ENCODE measurements around the gene BSDC1.
A peak's percentile ranks its signal among the peaks of the same experiment; 100 is the strongest.

The BSDC1 gene

DNA sequence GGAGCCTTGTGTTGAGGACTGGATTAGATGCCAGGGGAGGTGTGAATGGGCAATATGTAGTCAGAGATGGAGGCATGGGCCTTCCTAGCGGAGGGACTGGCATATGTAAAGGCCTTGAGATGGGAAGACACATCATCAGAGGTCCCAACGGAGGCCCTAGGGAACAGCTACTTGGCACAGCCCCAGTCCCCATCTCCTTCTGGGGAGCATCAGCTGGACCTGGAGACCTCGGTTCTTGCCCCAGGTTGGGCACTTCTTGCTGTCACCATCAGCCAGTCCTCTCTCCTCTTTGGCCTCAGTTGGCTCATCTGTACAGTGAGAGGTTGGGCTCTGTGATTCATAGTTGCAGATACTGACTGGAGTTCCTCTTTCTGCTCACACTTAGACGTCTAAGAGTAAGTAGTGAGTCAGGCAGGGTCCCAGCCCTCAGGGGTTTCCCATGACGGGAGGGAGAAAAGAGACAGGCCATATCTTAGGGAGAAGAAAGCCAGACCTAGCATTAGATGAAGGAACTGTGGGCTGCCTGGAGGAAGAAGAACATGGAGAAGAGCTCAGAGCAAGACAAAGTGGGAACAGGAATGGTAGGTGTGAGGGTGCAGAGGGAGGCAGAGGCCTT, 54.8 kb downstream of the BSDC1 start:
- TF ChIP-seq, protein P1, sequence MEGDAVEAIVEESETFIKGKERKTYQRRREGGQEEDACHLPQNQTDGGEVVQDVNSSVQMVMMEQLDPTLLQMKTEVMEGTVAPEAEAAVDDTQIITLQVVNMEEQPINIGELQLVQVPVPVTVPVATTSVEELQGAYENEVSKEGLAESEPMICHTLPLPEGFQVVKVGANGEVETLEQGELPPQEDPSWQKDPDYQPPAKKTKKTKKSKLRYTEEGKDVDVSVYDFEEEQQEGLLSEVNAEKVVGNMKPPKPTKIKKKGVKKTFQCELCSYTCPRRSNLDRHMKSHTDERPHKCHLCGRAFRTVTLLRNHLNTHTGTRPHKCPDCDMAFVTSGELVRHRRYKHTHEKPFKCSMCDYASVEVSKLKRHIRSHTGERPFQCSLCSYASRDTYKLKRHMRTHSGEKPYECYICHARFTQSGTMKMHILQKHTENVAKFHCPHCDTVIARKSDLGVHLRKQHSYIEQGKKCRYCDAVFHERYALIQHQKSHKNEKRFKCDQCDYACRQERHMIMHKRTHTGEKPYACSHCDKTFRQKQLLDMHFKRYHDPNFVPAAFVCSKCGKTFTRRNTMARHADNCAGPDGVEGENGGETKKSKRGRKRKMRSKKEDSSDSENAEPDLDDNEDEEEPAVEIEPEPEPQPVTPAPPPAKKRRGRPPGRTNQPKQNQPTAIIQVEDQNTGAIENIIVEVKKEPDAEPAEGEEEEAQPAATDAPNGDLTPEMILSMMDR (IDR thresholded peaks at IDR 0.05) = no peak
- H3K4me1 Mint-ChIP-seq = peaks cover 29% of the 10 kb centered on the region
- no peak overlapping the region for H3K27ac Mint-ChIP-seq
- no peak for DNase-seq
- H3K9me3 Mint-ChIP-seq = no peaks in the 10 kb centered on the region
- H3K4me3 Mint-ChIP-seq = no peak overlapping the region
- H3K27me3 Mint-ChIP-seq (ENCODE audit: low read depth, poor library complexity) = peaks cover 4% of the 10 kb centered on the region
- H3K36me3 Mint-ChIP-seq (ENCODE audit: low read depth) = peaks cover 4% of the 10 kb centered on the region

DNA sequence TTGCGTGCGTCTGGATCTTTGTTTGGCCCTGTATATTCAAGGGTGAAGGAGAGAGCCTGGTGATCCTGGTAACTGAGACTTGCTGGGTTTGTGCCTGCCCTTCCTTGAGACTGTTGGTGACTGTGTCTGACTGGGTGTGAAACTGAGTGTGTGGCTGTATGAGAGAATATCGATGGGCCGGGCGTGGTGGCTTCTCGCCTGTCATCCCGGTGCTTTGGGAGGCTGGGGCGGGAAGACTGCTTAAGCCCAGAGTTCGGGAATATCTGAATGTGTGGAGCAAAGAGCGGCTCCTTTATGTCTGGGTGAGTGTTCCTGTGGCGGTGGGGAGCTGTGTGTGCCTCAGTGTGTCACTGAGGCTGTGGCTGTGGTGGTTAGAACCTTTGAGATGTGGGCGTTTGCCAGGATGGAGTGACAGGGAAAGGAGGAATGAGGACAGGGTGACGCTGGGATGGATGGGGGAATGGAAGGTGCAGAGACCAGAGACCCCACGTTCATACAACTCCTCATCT, 55.5 kb downstream of the BSDC1 start:
- Mint-ChIP-seq H3K4me3 (peak overlapping the region; percentile 31), H3K36me3 (ENCODE audit: low read depth) (peaks cover 11% of the 10 kb centered on the region), H3K27me3 (ENCODE audit: low read depth, poor library complexity) (no peaks in the 10 kb centered on the region), H3K27ac (no peak overlapping the region), H3K4me1 (peaks cover 37% of the 10 kb centered on the region), H3K9me3 (no peaks in the 10 kb centered on the region)
- TF ChIP-seq, protein P1 (IDR thresholded peaks at IDR 0.05) = no peak
- no peak for DNase-seq

DNA sequence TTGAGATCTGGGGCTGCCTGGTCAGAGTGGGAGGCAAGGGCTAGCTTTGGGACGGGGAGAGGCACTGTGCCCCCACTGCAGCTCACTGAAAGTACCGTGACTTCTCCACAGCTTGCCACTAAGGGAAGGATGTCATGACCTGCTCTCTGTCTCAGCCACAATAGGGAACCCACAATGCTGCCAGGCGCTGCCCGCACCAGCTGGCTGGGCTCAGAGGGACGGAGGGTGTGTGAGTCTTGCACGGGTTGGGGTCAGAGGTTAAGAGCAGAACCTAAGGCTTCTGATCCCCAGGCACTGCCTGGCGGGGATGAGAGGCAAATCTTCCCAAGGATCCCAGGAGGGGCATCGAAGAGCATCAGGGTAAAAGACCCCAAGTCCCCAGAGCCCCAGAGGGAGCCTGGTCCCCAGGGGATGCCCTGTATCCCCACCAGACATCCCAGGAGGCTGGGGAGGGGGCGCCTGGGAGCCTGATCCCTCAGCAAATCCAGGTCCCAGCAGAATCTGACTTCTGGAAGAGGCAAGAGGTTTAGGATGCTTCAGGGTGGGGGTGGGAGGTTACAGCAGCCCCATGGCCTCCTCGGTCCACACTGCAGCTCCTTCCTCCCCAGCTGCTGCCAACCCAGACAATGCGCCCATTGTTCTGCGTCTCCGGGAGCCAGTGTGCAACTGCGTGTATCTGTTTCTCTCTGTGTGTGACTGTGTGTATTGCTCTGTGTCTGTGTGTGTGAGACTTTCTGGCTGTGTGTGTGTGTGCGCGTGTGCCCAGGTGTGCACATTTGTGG, 56.2 kb downstream of the BSDC1 start:
- Mint-ChIP-seq H3K9me3 (no peaks in the 10 kb centered on the region), H3K4me1 (peaks cover 43% of the 10 kb centered on the region), H3K27ac (no peak overlapping the region), H3K27me3 (ENCODE audit: low read depth, poor library complexity) (no peaks in the 10 kb centered on the region), H3K4me3 (peak overlapping the region; percentile 31), H3K36me3 (ENCODE audit: low read depth) (peaks cover 17% of the 10 kb centered on the region)
- DNase-seq = no peak
- TF ChIP-seq, protein P1 (IDR thresholded peaks at IDR 0.05) = no peak

DNA sequence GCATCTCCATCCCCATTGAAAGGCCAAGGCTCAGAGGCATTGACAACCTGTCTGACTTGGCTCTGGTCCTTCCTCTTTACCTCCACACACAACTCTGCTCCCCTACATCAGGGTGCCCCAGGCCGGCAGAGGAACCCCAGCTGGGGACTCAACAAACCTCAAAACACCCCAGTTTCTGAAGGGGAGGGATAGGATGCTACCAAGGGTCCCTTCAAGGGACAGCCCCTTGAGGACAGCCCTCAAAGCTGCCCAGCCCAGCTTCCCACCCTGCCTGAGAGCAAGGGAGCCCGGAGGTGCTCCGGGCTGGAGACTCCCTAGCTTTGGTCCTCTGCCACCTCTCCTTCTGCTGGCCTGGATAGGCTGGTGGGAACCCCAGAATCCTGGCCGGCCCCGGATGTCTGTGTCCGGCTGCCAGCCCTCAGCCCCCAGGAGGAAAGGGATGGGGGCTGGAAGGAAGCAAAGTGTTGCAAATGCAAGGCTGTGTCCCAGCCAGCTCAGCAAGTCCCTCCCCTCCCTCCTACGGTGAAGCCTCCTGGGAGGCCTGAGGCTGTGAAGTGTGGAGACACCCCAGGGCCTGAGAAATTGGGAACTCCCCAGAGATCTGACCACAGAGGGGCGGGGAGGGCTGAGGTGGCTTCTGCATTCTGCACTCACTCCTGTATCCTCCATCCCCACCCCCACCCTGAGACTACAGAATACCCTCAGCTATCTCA, 57.1 kb downstream of the BSDC1 start:
- no peak for DNase-seq
- TF ChIP-seq, protein P1 (IDR thresholded peaks at IDR 0.05) = no peak
- peaks cover 51% of the 10 kb centered on the region for H3K4me1 Mint-ChIP-seq
- H3K9me3 Mint-ChIP-seq = no peaks in the 10 kb centered on the region
- H3K4me3 Mint-ChIP-seq = peak overlapping the region; percentile 73
- H3K36me3 Mint-ChIP-seq (ENCODE audit: low read depth) = peaks cover 22% of the 10 kb centered on the region
- no peak overlapping the region for H3K27ac Mint-ChIP-seq
- no peaks in the 10 kb centered on the region for H3K27me3 Mint-ChIP-seq (ENCODE audit: low read depth, poor library complexity)

DNA sequence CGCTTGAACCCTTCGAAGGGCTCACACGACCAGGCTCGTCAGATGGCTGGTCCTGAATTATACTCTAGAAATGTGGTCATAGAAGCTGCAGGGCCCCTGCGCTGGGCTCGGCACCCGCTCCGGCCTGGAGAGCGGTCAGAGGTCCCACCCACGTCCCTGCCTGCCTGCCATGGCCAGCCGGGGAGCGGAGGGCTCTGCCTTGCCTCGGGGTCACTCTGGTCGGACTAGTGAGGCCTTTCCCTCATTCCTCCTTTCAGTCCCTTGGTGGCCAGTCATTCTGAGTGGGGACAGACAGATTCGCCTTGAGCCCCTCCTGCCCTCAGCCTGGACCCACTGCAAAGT, 57.7 kb downstream of the BSDC1 start:
- Mint-ChIP-seq H3K27me3 (ENCODE audit: low read depth, poor library complexity) (no peaks in the 10 kb centered on the region), H3K9me3 (no peaks in the 10 kb centered on the region), H3K4me3 (peak overlapping the region; percentile 73), H3K36me3 (ENCODE audit: low read depth) (peaks cover 28% of the 10 kb centered on the region), H3K27ac (no peak overlapping the region), H3K4me1 (peaks cover 56% of the 10 kb centered on the region)
- TF ChIP-seq, protein P1 (IDR thresholded peaks at IDR 0.05) = no peak
- DNase-seq = no peak

All from nephron progenitor cell (in vitro differentiated cells).